Measurements from ENCODE around the gene CYP2B6.
"Not testable (repeated sequence)": the region's sequence is repeated elsewhere in the genome, so short reads cannot be mapped to it uniquely, and the experiment has no call there.

Gene CYP2B6

DNA sequence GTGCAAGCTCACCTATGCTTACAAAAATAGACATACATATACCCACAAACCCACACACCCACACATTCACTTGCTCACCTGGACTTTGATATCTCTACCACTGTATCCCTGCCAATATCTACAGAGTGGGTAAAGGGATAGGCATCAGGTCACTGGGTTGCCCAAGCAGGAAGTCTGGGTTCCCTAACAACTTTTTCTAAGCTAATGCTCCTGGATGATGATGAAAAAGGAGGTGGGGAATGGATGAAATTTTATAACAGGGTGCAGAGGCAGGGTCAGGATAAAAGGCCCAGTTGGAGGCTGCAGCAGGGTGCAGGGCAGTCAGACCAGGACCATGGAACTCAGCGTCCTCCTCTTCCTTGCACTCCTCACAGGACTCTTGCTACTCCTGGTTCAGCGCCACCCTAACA, at the start of gene CYP2B6:
Gene CYP2B6 (plus strand): TSS at position 311 of the 410 bp plus-strand sequence. CDS start 24 bp downstream, at position 335.
- DNase-seq (ENCODE audit: low read depth, low spot score) = no peak

DNA sequence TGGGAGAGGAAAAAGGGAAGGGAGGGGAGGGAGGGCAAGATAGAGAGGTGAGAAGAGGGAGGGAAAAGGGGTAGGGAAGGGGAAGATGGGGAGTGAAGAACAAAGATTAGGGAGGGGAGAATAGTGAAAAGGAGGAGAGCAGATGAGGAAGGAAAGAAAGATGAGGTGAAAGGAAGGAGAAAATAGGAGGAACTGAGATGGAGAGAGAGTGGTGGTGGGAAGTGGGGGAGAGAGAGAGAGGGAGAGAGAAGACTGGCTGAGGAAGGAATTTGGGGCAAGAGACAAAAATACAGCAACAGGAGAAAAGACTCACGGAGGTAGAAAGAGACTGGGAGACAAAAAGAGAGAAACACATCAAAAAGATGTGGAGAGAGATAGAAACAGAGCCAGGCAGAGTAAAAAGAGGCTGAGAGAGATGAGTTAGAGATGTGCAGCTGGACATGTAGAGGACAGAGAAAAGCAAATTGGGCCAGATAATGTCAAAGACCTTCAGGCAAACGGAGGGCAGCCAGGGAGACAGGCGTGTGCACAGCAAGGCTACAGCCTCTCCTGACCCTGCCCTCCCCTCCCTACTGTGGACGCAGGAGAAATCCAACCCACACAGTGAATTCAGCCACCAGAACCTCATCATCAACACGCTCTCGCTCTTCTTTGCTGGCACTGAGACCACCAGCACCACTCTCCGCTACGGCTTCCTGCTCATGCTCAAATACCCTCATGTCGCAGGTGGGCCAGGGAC, 49.4 kb upstream of the CYP2B6 start:
- no peak for DNase-seq (ENCODE audit: low read depth, low spot score)

DNA sequence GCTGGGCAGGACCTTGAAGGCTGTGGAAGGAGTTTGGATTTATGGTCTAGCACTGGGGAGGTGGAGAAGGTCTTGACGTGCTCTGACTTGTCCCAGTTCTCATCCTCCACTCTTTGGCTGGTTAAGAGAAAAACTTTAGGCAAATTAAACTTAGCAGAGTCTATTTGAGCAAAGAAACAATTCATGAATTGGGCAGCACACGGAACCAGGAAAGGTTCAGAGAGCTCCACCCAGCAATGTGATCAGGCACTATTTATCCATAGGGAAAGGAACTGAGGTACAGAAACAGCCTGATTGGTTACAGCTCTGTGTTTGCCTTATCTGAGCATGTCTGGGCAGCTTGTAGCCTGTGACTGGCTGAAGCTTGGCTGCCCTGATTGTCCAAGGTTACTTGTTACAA, 45.4 kb upstream of the CYP2B6 start:
- no peak for DNase-seq (ENCODE audit: low read depth, low spot score)

DNA sequence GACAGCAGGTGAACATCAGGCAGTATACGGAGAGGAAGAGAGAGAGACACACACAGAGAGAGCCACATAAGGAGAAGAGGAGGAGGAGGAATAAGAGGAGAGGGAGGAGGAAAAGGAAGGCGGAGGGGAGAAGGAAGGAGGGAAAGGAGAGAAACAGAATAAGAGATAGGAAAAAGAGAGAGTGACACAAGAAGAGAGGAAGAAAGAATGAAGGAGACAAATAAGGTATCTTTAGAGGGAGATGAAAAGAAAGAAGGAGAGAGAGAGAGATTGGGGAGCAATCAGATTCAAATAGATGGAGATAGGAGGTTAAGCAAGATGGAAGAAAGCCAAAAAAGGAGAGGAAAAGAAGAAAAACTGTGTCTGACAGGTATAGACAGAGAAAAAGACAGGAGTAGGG, 44.0 kb upstream of the CYP2B6 start:
- DNase-seq (ENCODE audit: low read depth, low spot score) = no peak

DNA sequence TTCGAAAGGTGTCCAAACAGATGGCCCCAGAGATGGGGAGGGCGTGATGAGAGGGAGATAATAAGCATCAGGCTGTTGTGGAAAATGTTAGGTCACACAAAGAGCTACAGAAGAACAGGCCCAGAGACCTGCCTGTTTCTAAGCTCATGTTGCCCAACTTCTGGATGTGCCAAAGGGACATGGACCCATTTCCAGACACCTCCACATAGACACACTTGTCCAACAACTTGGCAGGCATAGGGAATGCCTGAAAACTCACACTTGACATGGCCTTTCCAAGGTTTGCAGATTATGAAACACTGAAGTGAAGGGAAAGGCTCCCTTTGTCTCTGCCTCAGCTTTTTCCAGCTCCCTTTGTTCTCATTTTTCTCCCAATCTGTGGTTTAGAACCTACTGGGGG, 43.5 kb upstream of the CYP2B6 start:
- no peak for DNase-seq (ENCODE audit: low read depth, low spot score)

DNA sequence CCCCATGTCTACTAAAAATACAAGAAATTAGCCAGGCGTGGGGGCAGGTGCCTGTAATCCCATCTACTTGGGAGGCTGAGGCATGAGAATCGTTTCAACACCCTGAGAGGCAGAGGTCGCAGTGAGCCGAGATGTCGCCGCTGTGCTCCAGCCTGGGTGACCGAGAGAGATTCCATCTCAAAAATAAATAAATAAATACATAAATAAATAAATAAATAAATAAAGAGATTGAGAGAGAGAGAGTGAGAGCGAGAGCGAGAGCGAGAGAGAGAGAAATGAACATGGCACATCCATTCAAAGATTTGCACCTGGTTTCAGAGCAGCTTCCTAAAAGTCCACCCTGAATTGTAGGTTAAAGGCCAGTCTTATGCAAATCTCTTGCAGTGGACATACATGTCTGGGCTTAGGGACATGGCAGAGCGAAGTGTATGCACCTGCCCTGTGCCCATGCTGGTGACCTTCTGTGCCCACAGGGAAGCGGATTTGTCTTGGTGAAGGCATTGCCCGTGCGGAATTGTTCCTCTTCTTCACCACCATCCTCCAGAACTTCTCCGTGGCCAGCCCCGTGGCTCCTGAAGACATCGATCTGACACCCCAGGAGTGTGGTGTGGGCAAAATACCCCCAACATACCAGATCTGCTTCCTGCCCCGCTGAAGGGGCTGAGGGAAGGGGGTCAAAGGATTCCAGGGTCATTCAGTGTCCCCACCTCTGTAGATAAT, 42.3 kb upstream of the CYP2B6 start:
- DNase-seq (ENCODE audit: low read depth, low spot score) = no peak

DNA sequence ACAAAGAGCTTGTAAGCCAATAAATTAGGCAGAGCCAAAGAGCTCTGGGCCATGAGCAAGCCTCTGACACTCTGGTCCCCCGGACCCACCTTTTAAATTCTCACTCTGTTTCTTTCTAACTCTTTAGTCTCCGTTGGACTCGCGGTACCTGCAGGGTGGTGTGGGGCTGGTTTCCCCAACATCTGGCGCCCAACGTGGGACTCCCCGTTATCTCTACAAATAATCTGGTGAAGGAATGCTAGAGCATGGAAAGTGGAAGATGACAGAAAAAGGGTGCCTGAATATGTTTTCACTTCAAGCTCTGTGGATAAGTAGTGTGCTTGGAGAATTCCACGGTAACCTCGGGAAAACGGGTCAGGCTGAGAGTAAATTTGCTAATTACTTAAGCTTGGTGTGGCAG, 36.5 kb upstream of the CYP2B6 start:
- no peak for DNase-seq (ENCODE audit: low read depth, low spot score)

DNA sequence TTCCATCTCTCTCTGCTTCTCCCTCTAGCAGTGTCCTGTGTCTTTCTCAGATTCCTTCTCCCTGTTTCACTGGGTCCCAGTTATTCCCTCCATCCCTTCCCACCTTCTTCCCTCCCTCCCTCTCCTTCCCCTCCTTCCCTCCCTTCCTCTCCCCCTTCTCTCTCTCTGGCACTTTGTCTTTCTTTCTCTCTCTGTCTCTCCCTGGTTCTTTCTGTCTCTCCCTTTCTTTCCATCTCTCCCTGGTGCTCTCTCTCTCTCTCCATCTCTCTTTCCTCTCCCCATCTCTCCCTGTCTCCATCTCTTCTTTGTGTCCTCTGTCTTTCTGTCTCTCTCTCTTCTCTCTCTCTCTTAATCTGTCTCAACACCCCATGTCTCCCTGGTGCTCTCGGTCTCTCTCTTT, 31.7 kb upstream of the CYP2B6 start:
- DNase-seq (ENCODE audit: low read depth, low spot score) = no peak

DNA sequence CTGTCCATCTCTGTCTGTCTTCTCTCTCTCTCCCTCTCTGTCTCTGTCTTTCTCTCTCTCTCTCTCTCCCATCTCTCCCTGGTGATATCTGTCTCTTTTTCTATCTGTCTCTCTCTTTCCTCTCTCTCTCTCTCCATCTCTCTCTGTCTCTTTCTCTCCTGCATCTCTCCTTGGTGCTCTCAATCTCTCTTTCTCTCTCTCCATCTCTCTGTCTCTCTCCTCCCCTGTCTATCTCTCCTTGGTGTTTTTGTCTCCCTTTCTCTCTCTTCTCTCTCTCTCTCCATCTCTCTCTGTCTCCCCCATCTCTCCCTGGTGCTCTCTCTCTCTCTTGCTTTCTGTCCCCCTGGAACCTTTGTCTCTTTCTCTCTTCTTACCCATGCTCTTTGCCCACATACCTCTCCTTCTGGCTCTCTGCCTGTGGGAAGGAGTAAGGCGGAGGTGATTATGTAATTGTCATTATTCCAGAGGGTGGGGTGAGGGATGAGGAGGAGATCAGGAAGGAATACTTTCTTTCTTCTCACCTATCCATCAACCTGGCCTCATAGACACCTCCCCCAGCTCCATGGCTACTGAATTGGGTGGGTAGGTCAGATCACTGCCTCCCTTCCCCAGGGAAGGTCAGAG, 30.9 kb upstream of the CYP2B6 start:
- DNase-seq (ENCODE audit: low read depth, low spot score) = no peak

DNA sequence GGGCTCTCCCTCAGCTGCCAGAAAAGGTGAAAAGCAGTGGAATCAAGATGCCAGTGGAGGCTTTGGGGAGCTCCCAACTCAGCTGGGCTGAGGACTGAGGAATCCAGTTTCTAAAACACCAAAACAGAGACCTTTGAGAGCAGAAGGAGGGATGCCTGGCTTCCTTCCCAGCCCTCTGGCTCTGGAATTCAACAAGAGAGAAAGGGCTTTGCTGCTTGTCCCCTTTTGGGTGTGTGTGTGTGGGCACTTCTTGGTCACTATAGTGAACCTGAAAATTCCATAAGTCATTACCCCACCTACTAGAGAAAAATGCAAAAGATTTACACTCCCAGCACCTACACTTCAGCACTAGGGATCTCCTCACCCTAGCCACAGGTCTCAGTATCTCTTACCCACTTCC, 30.3 kb upstream of the CYP2B6 start:
- no peak for DNase-seq (ENCODE audit: low read depth, low spot score)

DNA sequence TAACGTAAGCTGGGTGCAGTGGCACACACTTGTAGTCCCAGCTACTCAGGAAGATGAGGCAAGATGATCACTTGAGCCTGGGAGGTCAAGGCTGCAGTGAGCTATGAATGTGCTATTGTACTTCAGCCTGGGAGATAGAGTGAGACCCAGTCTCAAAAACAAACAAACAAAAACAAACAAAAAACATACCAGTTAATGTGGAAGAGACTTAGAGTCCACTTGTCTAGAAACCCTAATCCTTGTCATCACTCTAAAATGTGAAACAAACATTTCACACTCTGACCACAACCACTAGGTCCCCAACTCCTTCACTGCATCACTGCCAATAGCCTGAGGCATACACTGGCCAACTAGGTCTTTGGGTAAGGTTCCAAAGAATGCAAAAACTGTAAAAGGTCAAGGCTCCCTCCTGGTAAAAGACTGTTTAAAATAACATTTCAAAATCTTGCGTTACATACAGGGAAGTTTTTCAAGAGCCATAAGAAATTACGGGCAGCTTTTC, 28.6 kb upstream of the CYP2B6 start:
- DNase-seq (ENCODE audit: low read depth, low spot score) = no peak

DNA sequence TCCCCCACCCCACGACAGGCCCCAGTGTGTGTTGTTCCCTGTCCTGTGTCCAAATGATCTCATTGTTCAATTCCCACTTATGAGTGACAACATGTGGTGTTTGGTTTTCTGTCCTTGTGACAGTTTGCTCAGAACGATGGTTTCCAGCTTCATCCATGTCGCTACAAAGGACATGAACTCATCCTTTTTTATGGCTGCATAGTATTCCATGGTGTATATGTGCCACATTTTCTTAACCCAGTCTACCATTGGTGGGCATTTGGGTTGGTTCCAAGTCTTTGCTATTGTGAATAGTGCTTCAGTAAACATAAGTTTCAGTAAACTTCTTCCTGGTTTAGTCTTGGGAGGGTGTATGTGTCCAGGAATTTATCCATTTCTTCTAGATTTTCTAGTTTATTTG, 26.7 kb upstream of the CYP2B6 start:
- DNase-seq (ENCODE audit: low read depth, low spot score) = not testable (repeated sequence)

DNA sequence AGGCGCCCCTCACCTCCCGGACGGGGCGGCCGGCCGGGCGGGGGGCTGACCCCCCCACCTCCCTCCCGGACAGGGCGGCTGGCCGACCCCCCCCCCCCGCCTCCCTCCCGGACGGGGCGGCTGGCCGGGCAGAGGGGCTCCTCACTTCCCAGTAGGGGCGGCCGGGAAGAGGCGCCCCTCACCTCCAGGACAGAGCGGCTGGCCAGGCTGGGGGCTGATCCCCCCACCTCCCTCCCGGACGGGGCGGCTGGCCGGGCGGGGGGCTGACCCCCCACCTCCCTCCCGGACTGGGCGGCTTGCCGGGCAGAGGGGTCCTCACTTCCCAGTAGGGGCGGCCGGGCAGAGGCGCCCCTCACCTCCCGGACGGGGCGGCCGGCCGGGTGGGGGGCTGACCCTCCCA, 25.7 kb upstream of the CYP2B6 start:
- DNase-seq (ENCODE audit: low read depth, low spot score) = not testable (repeated sequence)

DNA sequence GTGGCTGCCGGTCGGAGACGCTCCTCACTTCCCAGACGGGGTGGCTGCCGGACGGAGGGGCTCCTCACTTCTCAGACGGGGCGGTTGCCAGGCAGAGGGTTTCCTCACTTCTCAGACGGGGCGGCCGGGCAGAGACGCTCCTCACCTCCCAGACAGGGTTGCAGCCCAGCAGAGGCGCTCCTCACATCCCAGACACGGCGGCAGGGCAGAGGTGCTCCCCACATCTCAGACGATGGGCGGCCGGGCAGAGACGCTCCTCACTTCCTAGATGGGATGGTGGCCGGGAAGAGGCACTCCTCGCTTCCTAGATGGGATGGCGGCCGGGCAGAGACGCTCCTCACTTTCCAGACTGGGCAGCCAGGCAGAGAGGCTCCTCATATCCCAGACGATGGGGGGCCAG, 24.5 kb upstream of the CYP2B6 start:
- not testable (repeated sequence) for DNase-seq (ENCODE audit: low read depth, low spot score)

DNA sequence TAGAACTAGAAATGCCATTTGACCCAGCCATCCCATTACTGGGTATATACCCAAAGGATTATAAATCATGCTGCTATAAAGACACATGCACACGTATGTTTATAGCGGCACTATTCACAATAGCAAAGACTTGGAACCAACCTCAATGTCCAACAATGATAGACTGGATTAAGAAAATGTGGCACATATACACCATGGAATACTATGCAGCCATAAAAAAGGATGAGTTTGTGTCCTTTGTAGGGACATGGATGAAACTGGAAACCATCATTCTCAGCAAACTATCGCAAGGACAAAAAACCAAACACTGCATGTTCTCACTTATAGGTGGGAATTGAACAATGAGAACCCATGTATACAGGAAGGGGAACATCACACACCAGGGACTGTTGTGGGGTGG, 23.0 kb upstream of the CYP2B6 start:
- not testable (repeated sequence) for DNase-seq (ENCODE audit: low read depth, low spot score)

DNA sequence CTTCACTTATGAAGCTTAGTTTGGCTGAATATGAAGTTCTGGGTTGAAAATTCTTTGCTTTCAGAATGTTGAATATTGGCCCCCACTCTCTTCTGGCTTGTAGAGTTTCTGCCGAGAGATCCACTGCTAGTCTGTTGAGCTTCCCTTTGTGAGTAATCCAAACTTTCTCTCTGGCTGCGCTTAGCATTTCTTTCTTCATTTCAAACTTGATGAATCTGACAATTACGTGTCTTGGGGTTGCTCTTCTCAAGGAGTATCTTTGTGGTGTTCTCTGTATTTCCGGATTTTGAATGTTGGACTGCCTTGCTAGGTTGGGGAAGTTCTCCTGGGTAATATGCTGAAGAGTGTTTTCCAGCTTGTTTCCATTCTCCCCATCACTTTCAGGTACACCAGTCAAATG, 21.4 kb upstream of the CYP2B6 start:
- not testable (repeated sequence) for DNase-seq (ENCODE audit: low read depth, low spot score)

DNA sequence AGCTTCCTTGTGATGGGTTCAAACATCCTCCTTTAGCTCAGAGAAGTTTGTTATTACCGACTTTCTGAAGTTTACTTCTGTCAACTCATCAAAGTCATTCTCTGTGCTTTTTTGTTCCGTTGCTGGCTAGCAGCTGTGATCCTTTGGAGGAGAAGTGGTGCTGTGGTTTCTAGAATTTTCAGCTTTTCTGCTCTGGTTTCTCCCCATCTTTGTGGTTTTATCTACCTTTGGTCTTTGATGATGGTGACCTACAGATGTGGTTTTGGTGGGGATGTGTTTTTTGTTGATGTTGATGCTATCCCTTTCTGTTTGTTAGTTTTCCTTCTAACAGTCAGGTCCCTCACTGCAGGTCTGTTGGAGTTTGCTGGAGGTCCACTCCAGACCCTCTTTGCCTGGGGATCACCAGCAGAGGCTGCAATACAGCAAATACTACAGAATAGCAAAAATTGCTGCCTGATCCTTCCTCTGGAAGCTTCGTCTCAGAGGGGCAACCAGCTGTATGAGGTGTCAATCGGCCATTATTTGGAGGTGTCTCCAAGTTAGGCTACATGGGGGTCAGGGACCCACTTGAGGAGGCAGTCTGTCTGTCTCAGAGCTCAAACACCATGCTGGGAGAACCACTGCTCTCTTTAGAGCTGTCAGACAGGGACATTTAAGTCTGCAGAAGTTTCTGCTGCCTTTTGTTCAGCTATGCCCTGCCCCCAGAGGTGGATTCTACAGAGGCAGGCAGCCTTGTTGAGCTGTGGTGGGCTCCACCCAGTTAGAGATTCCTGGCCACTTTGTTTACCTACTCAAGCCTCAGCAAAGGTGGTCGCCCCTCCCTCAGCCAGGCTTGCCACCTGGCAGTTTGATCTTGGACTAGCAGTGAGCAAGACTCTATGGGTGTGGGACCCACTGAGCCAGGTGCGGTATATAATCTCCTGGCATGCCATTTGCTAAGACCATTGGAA, 20.4 kb upstream of the CYP2B6 start:
- not testable (repeated sequence) for DNase-seq (ENCODE audit: low read depth, low spot score)

DNA sequence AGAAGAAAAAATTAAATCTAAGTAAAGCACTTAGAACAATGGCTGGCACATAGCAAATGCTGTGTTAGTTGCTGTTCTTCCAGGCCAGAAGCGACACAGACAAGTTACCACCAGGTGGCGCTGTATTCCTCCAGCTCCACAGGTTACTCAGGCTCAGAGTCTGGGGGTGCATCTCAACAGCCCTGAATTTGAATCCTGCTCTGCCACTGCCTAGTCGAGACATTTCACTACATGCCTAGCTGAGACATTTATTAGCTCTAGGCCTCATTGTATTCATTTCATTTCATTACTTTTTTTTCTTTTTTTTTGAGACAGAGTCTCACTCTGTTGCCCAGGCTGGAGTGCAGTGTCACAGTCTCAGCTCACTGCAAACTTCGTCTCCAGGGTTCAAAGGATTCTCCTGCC, 16.4 kb upstream of the CYP2B6 start:
- peak; percentile 4 for DNase-seq (ENCODE audit: low read depth, low spot score)

DNA sequence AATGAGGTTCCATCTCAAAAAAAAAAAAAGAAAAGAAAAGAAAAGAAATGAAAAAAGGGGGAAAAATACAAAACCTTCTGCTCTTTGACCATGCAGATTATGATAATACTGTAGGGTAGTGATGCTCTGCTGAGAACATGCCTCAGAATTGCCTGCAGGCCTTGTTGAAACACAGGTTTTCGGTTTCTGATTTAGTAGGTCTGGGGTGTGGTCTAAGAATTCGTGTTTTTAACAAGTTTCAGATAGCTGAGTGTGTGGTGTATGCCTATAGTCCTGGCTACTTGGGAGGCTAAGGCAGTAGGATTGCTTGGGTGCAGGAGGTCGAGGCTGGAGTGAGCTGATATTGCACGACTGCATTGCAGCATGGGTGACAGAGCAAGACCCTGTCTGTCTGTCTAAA, 14.9 kb upstream of the CYP2B6 start:
- no peak for DNase-seq (ENCODE audit: low read depth, low spot score)

DNA sequence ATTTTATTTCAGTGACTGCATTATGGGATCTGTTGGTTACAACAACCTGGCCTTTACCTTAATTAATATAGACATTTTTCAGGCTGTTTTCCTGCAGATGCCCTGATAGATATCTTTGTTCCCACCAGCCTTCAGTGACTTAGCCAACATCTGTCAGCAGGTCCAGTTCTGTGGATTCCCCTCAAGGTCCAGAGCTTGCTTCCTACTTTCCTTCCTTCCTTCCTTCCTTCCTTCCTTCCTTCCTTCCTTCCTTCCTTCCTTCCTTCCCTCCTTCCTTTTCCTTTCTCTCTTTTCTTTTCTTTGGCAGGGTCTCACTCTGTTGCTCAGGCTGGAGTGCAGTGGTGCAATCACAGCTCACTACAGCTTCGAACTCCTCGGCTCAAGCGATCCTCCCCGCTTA, 14.4 kb upstream of the CYP2B6 start:
- no peak for DNase-seq (ENCODE audit: low read depth, low spot score)

DNA sequence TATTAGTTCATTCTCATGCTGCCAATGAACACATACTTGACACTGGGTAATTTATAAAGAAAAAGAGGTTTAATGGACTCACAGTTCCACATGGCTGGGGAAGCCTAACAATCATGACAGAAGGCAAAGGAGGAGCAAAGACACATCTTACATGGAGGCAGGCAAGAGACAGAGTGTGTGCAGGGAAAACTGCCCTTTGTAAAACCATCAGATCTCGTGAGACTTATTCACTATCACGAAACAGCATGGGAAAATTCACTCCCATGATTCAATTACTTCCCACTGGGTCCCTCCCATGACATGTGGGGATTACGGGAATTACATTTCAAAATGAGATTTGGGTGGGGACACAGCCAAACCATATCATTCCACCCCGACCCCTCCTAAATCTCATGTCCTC, 11.3 kb upstream of the CYP2B6 start:
- not testable (repeated sequence) for DNase-seq (ENCODE audit: low read depth, low spot score)
